HG02763 (cell line): ENCODE results near the gene SERAC1.

Experiments
- ATAC-seq: cut with Tn5 transposase; IDR thresholded peaks from one replicate; pipeline ENCODE4 v1.9.1; 2021; ENCODE audit warnings: mild to moderate bottlenecking, moderate library complexity; ENCODE audit not compliant: unreplicated experiment

The SERAC1 gene

DNA sequence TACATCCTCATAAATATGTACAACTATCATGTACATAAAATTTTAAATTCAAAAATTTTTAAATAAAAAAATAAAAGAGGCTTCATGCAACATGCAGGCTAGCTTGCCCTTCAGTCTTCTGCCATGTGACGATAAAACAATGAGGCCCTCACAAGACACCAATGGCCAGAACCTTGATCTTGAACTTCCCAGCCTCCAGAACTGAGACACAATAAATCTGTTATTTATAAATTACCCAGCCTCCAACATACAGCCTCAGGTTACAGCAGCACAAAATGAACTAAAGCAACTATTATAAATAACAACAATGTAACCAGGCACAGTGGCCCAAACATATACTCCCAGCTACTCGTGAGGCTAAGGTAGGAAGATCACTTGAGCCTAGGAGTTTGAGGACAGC is 42.8 kb downstream of the SERAC1 start:
- no peak for ATAC-seq

DNA sequence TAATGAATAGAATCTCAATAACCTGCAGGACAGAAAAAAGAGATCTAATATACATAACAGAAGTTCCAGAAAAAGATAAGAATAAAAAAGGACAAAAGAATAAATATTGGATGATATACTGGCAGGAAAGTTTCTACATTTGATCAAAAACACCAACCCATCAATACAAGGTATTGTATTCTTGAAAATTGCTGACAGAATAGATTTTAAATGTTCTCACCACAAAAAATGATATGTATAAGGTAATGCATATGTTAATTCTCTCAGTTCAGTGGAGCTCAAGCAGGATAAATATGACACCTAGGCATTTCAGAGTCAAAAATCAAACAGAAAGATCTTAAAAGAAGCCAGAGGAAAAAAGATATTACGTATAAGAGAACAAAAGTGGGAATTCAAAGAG is 43.8 kb downstream of the SERAC1 start:
- ATAC-seq: no peak

GRCh38 chr6:158122048-158122447 is 46.0 kb downstream of the SERAC1 start:
- no peak for ATAC-seq

GRCh38 chr6:158121335-158121734 is 46.7 kb downstream of the SERAC1 start:
- ATAC-seq: no peak

- no peak for ATAC-seq
These were observed 49.2 kb downstream of the SERAC1 start for GRCh38 chr6:158118886-158119285.

DNA sequence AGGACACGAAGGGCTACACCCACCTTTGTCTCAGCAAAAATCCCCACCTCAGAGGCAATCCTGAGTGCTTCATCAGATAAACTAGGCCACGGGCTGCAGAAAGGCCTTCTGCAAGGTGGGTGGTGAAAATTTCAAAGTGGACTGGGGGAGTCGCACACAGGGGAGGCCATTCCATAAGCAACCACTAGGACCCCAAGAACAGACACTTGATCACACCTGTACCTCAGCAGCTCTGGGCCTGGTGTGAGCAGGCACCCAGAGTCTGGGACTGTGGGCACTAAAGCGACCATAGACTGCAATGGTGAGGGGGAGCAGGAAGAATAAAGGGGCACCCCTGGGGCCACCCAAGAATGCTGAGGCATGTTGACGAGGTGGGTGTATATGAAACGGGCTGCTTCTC is 52.6 kb downstream of the SERAC1 start:
- ATAC-seq: no peak

DNA sequence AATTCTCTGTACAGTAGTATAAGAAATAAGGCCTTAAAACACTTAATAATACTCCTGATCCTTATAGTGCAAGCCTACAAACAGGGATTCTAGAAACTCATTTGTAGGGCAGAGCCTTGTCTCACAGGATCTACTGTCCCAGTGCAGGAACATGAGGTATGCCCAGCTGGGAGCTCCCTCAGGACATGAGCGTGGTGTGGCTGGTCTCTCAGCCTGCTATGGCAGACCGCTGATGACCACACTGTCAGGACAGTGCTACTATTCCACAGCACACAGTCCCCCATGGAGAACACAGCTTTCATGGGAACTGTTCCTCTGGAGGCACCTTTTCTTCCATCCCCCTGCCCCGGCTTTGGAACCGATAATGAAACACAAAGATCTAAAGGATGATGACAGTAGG is 53.0 kb downstream of the SERAC1 start:
- no peak for ATAC-seq

- ATAC-seq: no peak
These were observed 54.3 kb downstream of the SERAC1 start for GRCh38 chr6:158113802-158114201.

DNA sequence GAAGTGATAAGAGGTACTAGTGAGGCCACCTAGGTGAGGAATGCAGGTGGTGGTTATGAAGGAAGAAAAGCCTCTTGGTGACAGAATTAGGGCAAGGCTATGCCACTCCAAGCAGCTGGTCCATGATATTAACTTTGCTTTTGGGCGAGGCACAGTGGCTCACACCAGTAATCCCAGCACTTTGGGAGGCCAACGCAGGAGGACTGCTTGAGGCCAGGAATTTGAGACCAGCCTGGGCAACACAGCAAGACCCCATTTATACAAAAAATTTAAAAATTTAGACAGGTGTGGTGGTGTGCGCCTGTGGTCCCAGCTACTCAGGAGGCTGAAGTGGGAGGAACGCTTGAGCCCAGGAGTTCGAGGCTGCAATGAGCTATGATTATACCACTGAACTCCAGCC is 56.1 kb downstream of the SERAC1 start:
- ATAC-seq: no peak

DNA sequence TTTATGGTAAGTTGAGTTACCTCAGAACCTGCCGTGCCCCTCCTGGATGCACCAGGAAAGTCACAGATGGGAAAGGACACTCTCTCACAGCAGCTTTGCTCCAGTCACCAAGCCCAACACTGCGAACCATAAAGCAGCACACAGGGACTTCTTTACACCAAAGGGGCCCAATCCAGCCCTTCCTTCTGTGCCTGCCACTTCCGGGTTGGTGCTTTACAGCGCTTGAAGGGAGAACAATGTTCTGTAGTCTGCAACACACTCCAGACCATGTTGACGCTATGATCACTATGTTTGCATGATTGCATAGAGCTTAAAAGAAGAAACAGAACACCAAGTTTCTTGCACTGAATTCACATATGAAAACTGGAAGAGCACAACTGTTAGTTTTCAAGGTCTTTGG is 57.1 kb downstream of the SERAC1 start:
- no peak for ATAC-seq

DNA sequence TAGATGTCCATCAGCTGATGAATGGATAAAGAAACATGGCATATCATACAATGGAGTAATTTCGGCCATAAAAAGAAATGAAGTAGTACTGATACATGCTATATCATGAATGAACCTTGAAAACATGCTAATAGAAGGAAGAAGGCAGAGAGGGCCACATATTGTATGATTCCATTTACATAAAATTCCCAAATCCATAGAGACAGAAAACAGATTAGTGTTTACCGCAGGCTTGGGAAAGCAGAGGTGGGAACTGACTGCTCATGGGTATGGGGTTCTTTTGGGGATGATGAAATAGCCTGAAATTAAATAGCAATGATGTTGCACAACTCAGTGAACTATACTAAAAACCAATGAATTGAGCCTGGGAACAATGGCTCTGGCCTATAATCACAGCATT is 58.3 kb downstream of the SERAC1 start:
- no peak for ATAC-seq

GRCh38 chr6:158104696-158105095 is 63.4 kb downstream of the SERAC1 start:
- no peak for ATAC-seq

- ATAC-seq: no peak
These were observed 64.8 kb downstream of the SERAC1 start for GRCh38 chr6:158103228-158103627.

GRCh38 chr6:158095671-158096070 is 72.4 kb downstream of the SERAC1 start:
- ATAC-seq: no peak

DNA sequence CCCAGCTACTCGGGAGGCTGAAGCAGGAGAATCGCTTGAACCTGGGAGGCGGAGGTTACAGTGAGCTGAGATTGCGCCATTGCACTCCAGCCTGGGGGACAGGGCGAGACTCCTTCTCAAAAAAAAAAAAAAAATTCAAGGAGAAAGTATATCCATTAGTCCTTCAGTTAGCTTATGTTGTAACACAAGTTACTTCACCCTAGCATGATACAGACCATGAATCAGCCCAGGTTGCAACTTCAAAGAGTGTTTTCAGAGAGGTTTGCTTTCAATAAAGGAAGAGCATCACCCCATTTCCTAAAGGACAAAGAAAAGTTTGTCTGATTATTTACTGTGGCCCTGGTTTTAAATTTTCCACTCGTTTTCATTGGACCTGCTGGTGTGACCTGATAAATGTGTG is 73.0 kb downstream of the SERAC1 start:
- ATAC-seq: no peak

- no peak for ATAC-seq
These were observed 75.3 kb downstream of the SERAC1 start for GRCh38 chr6:158092806-158093205.

DNA sequence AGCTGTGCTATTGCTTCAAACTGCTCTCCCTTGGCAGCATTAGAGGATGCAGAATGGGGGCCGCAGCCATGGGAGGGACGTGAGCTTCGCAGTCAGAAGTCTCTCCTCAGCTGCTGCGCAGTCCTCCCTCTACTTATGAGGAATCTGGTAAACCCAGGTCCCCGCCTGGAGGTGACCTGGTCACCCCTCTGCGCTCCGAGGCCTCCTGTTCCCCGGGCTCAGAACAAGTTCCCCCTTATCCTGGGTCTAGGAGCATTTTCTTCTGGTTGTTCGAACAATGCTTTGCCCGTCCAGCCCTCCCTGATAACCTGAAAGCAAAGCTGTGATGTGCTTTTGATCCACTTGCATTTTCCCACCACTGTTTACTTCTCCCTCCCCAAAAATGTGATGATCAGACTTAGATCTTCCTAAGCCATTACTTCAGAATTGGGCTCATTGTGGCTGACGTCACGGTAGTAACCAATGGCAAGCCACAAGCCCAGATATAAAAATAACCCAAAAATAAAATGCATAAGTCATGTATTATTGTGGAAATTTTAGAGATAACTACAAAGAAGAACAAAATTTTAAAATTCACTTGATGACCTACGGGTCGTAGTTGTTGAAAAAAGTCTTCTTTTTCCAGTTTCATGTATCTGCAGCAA is 80.7 kb downstream of the SERAC1 start:
- ATAC-seq: no peak

DNA sequence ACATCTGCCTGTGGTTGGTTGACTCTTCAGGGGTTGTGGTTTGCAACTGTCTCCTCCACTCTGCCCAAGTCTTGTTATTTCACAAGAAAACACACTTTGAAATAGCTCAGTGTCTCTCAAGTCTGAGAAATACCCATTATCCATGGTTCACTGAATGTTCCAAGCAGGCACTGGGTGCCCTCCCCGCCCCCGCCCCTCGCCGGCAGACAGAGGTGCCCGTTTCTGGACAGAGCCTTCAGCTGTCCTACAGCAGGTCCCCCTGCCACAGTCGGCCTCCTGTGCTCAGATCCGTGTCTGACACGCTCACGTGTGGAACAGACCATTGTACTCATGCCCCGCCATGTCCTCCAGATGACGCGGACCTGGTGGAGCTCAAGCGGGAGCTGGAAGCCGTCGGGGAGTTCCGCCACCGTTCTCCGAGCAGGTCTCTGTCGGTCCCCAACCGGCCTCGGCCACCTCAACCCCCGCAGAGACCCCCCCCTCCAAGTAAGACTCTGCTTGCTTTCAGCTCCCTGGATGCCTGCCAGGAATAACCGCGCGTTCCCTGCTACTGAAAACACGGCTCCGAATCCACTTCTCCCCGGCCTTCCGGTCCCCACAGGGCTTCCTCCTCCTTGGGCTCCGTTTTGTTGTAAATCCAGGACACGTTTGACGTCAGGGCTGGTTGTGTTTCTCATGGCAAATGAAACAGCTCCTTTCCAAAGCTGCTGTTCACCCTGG is 81.4 kb downstream of the SERAC1 start:
- no peak for ATAC-seq

DNA sequence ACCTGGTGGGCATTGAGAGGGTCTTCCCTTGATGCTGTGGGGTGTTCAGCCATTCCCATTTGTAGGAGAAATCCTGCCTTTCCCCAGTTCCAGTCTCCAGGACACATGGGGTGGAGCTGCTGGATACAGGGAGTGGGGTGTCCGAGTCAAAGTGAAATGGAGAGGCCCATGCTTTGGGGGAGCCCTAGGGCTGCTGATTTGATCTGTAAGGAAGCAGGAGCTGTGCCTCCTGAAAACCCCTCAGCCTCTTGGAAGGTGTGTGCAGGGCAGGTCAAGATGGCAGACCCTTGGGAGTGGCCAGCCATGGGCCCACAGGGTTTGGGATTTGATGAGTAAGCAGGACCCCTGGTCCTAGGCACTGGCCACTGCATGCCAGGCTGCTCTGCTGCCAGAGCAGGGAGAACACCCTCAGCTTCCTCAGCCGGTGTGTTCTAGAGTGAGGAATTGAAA is 82.0 kb downstream of the SERAC1 start:
- no peak for ATAC-seq

- ATAC-seq: no peak
These were observed 82.6 kb downstream of the SERAC1 start for GRCh38 chr6:158085261-158086053.

GRCh38 chr6:158083455-158084325 is 84.4 kb downstream of the SERAC1 start:
- ATAC-seq: no peak
